ENCODE measurements around the gene LRRC23. TPM values are rescaled to one million over a fixed set of nuclear protein-coding genes. Genes with fewer than 3 reads are reported as not detected.

Gene LRRC23
- total and polyA plus RNA-seq, 2 of the 13 experiments (the other 11 are each of a cell fraction or from before 2014, with no cell fraction given): 6.0 to 7.8 TPM

- TF ChIP-seq PAXIP1 (CRISPR knock-in tag; conservative IDR thresholded peaks at IDR 0.05): no peak
- TF ChIP-seq ZNF253 (CRISPR knock-in tag; IDR thresholded peaks at IDR 0.05; ENCODE audit: borderline replicate concordance): no peak
- no peak for TF ChIP-seq ATRX (CRISPR knock-in tag; IDR thresholded peaks at IDR 0.05; ENCODE audit: borderline replicate concordance)
- TF ChIP-seq TOE1 (CRISPR knock-in tag; IDR thresholded peaks at IDR 0.05): peak; percentile 88; the same call in 1 of the 2 replicates
- peak; percentile 92; the same call in 1 of the 2 replicates for TF ChIP-seq THAP9 (CRISPR knock-in tag; IDR thresholded peaks at IDR 0.05; ENCODE audit: borderline replicate concordance)
- TF ChIP-seq SRSF1 (optimal IDR thresholded peaks at IDR 0.05; ENCODE audit: low read depth, low read length): peak; percentile 66
- TF ChIP-seq MAFK (conservative IDR thresholded peaks at IDR 0.05 in 1 of 2, IDR thresholded peaks at IDR 0.05 in 1 of 2; ENCODE audit: low read length in 2 of 2): no peak
- TF ChIP-seq YEATS4 (CRISPR knock-in tag; IDR thresholded peaks at IDR 0.05; ENCODE audit: borderline replicate concordance): peak; percentile 50; the same call in 1 of the 2 replicates
- TF ChIP-seq ZNF30 (CRISPR knock-in tag; IDR thresholded peaks at IDR 0.05): no peak
- TF ChIP-seq ZNF207 (IDR thresholded peaks at IDR 0.05; ENCODE audit: borderline replicate concordance): no peak
- peak; percentile 99 for TF ChIP-seq ZNF574 (CRISPR knock-in tag; IDR thresholded peaks at IDR 0.05)
- no peak for TF ChIP-seq ZNF674 (CRISPR knock-in tag; IDR thresholded peaks at IDR 0.05; ENCODE audit: low read depth)
- peak; percentile 82; the same call in 1 of the 2 replicates for TF ChIP-seq KAT7 (CRISPR knock-in tag; IDR thresholded peaks at IDR 0.05; ENCODE audit: borderline replicate concordance)
- no peak; the same call in 1 of the 2 replicates for TF ChIP-seq TRAFD1 (CRISPR knock-in tag; IDR thresholded peaks at IDR 0.05; ENCODE audit: borderline replicate concordance)
Observed at GRCh38 chr12:6937481-6938352, 33.1 kb downstream of the LRRC23 start (continued).
